ENCODE measurements around the gene RHBDL3. TPM values are rescaled to one million over a fixed set of nuclear protein-coding genes. Genes with fewer than 3 reads are reported as not detected.
A peak's percentile ranks its signal among the peaks of the same experiment; 100 is the strongest.
"Not testable (repeated sequence)": the region's sequence is repeated elsewhere in the genome, so short reads cannot be mapped to it uniquely, and the experiment has no call there.

RHBDL3 gene
- total RNA-seq, 4 donors from 2014 or later = 0.52 to 2.2 (median 1.5) TPM

DNA sequence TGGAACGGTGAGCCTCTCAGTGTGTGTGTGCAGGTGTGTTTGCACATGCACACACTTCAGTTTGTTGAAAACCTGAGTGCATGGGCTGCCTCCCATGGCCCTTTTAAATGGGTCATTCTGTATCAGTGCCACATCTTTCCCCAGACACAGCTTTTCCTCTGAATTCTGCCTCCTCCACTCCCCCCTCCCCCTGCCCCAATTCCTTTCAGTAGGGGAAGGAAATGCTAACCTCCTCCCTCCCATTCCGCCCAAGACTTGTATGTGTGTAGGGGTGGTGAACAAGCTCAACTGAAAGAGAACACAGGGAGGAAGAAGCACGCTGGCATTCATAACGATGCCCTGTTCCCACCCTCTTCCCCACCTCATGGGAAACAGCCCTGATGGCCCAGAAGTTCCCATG is 42.0 kb downstream of the RHBDL3 start:
- Histone ChIP-seq H3K36me3 (no peaks in the 10 kb centered on the region), H3K4me1 (peaks cover 0 to 10% (median 0%) of the 10 kb centered on the region in 3 donors), H3K4me3 (no peak overlapping the region), H3K27ac (no peak overlapping the region), H3K9me3 (no peaks in the 10 kb centered on the region), H3K27me3 (no peaks in the 10 kb centered on the region)
- 67 to 68% methylated on average over 1 to 4 of the region's 4 CpGs for WGBS, 2 donors (ENCODE audit: low coverage in 1 of 2)
- no peak for ATAC-seq
- no peak for TF ChIP-seq POLR2AphosphoS5 (IDR thresholded peaks at IDR 0.05)
- TF ChIP-seq, protein P1, sequence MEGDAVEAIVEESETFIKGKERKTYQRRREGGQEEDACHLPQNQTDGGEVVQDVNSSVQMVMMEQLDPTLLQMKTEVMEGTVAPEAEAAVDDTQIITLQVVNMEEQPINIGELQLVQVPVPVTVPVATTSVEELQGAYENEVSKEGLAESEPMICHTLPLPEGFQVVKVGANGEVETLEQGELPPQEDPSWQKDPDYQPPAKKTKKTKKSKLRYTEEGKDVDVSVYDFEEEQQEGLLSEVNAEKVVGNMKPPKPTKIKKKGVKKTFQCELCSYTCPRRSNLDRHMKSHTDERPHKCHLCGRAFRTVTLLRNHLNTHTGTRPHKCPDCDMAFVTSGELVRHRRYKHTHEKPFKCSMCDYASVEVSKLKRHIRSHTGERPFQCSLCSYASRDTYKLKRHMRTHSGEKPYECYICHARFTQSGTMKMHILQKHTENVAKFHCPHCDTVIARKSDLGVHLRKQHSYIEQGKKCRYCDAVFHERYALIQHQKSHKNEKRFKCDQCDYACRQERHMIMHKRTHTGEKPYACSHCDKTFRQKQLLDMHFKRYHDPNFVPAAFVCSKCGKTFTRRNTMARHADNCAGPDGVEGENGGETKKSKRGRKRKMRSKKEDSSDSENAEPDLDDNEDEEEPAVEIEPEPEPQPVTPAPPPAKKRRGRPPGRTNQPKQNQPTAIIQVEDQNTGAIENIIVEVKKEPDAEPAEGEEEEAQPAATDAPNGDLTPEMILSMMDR (IDR thresholded peaks at IDR 0.05) = no peak
- no peak for TF ChIP-seq EP300 (IDR thresholded peaks at IDR 0.05)
- no peak for TF ChIP-seq POLR2A (IDR thresholded peaks at IDR 0.05)

DNA sequence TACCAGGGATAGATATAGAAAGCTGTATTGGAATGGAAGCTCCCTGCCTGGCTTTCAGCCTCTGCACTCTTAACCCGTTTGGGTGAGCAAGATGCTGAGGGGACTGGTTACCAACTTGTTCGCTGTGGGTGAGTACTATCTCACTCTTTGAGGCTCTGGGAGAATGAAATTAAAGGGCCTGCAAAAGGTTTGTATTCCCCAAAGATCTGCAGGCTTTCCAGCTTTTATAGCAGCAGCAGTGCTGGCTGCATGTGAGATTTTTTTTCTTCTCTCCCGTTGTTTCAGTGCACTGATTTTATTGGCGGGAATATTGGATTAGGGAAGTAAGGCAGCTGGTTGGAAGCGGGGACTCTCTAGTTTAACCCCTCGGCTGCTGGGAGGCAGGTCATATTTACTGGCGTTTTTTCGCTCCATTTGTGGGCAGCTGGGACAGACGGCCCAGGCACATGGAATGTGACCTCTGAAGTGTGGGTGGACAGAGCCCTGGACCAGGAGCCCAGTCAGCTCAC is 45.5 kb downstream of the RHBDL3 start:
- WGBS, 2 donors (ENCODE audit: low coverage in 1 of 2) = 0 to 5% methylated on average over 2 to 9 of the region's 9 CpGs
- TF ChIP-seq POLR2A (IDR thresholded peaks at IDR 0.05) = no peak
- no peak for TF ChIP-seq EP300 (IDR thresholded peaks at IDR 0.05)
- TF ChIP-seq, protein P1 (IDR thresholded peaks at IDR 0.05) = no peak
- no peak for TF ChIP-seq POLR2AphosphoS5 (IDR thresholded peaks at IDR 0.05)
- ATAC-seq = no peak
- Histone ChIP-seq H3K9me3 (no peaks in the 10 kb centered on the region), H3K27me3 (no peaks in the 10 kb centered on the region), H3K36me3 (no peaks in the 10 kb centered on the region), H3K4me1 (peaks cover 0 to 10% (median 0%) of the 10 kb centered on the region in 3 donors), H3K27ac (no peak overlapping the region), H3K4me3 (peak overlapping the region in 1 of 2 donors; percentile 23)

DNA sequence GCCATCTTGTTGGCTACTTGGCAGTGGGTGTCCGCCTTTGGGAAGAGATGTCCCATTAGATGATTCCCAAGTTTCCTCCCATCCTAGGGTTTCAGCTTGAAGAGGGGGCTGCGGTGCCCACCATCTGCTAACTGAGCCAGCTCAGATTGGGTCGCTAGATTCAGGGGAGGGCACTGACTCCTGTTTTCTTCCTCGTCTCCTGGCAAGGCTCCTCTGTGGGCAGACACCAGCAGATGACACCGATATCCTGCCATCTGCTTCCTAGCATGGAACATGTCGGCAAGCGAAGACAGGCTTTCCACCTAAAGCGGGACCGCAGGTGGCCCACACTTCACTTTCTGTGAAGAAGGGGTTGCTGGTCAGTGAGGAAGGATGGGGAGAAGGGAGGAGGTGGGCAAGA is 49.0 kb downstream of the RHBDL3 start:
- H3K4me3 ChIP-seq = no peak overlapping the region
- H3K36me3 ChIP-seq = no peaks in the 10 kb centered on the region
- H3K4me1 ChIP-seq = peaks cover 0 to 10% (median 0%) of the 10 kb centered on the region in 3 donors
- no peaks in the 10 kb centered on the region for H3K9me3 ChIP-seq
- no peak for TF ChIP-seq EP300 (IDR thresholded peaks at IDR 0.05)
- TF ChIP-seq POLR2A (IDR thresholded peaks at IDR 0.05) = no peak
- TF ChIP-seq, protein P1 (IDR thresholded peaks at IDR 0.05) = no peak
- TF ChIP-seq POLR2AphosphoS5 (IDR thresholded peaks at IDR 0.05) = no peak
- no peak for ATAC-seq
- 100% methylated on average over 1 of the region's 9 CpGs; no CpG with 5 or more reads in 1 of the 2 donors for WGBS, 2 donors (ENCODE audit: low coverage in 1 of 2)
- H3K27me3 ChIP-seq = no peaks in the 10 kb centered on the region
- no peak overlapping the region for H3K27ac ChIP-seq

DNA sequence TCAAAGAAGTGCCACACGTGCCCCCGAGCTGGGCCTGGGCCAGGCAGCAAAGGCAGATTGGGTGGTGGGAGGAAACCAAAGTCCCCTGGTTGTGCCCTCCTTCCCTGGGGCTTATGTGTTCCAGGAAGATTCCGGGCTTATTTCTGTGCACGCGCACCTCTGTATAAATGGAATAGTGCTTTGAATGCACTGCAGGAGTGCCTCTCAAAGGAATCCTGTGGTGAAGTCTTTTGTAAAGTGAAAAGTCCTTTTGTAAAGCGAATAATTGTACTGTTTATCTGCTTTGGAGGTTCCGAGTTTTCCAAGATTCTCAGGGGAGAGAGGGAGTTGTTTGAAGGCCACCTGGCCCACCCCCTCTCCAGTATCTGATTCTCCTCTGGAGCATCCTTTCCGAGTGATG is 49.5 kb downstream of the RHBDL3 start:
- no peaks in the 10 kb centered on the region for H3K36me3 ChIP-seq
- 90 to 93% methylated on average over 6 of the region's 8 CpGs for WGBS, 2 donors (ENCODE audit: low coverage in 1 of 2)
- no peaks in the 10 kb centered on the region for H3K9me3 ChIP-seq
- H3K27ac ChIP-seq = no peak overlapping the region
- H3K4me1 ChIP-seq = peaks cover 0 to 10% (median 0%) of the 10 kb centered on the region in 3 donors
- H3K27me3 ChIP-seq = no peaks in the 10 kb centered on the region
- TF ChIP-seq POLR2AphosphoS5 (IDR thresholded peaks at IDR 0.05) = no peak
- TF ChIP-seq, protein P1 (IDR thresholded peaks at IDR 0.05) = no peak
- no peak for TF ChIP-seq POLR2A (IDR thresholded peaks at IDR 0.05)
- no peak for TF ChIP-seq EP300 (IDR thresholded peaks at IDR 0.05)
- H3K4me3 ChIP-seq = no peak overlapping the region
- ATAC-seq = no peak

DNA sequence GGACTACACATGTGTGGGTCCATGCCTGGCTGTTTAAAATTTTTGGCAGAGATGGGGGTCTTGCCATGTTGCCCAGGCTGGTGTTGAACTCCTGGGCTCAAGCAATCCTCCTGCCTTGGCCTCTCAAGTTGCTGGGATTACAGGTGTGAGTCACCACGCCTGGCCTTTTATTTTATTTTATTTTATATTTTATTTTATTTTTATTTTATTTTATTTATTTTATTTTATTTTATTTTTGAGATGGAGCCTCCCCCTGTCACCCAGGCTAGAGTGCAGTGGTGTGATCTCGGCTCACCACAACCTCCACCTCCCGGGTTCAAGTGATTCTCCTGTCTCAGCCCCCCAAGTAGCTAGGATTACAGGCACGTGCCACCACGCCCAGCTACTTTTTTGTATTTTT is 51.0 kb downstream of the RHBDL3 start:
- 88 to 91% methylated on average over 1 to 4 of the region's 5 CpGs for WGBS, 2 donors (ENCODE audit: low coverage in 1 of 2)
- not testable (repeated sequence) for H3K9me3 ChIP-seq, H3K27ac ChIP-seq, H3K27me3 ChIP-seq, H3K36me3 ChIP-seq, H3K4me1 ChIP-seq, H3K4me3 ChIP-seq, ATAC-seq
